Measurements from ENCODE around the gene FAF1.

The FAF1 gene

DNA sequence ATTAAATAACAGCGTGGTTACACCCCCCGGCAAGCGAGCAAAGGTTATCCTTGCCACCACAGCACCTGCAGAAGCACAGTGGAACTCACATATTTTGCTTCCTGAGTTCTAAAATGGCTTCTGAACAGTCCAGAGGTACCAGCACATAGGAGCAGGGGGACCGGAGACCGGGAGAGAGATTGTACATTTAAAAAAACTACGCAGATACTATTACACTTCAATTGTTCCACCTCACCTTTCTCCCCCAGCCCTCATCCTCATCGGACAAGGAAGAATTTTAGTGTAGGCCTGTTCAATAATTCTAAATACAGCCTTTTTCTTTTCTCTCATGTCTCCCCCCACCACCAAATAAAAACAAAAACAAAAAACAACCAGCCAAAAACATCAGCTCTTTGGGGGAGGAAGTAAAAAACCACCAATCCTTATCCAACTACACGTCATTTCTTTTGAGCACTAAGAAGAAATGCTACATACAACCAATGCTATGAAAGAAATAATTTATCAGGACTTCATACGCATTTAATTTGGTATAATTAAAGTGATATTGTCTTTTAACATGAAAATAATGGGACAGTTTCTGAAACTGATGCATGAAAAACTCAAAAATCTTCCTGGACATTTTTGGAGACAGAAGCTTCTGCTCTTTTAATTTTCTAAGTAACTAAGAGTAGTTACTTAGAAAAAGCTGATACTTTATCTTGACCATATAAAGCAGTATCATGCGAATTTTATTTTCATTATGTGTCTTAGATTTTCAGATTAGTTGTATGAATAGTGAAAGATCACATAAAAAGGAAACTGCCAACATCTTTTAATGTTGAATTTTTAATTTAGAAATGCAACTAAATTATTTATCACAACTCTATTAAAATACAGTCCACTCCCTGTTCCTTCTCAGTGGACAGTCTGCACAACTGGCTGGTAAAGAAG is 19.1 kb upstream of the FAF1 start:
- in situ Hi-C loops (cut with MboI; ENCODE audit: low sequenced_read_pairs) = no loop called here

DNA sequence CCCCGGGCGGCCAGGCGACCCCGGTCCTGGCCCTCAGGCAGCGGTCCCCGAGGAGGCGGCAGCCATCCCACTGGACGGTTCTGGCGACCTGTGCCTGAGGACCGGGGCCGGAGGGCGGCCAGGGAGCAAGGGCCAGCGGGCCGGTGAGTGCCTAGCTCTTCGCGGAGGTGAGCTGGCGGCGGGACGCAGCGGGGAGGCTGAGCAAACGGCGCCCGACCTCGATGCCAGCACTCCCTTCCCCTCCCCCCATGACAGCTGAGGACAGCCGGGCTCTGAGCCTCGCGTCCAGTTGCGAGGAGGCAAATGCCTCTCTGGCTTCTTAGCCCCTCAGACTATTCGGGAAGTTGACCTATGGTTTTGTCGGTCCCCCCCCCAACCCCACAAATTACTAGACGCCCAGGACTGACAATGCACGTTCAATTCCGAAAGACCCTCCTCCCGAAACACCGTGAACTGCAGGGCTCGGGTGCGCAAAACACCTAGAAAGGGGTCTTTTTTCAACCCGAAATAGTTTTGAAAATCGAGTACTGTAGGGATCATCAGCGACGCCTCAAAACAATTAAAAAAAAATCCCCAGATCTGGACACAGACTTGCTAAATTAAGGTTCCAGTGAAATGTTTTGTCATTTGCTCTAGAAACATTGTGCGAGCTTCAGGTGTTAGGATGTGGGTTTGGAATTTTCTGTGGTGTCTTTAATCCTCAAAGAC is 18.2 kb upstream of the FAF1 start:
- in situ Hi-C loops (cut with MboI; ENCODE audit: low sequenced_read_pairs) = no loop called here

DNA sequence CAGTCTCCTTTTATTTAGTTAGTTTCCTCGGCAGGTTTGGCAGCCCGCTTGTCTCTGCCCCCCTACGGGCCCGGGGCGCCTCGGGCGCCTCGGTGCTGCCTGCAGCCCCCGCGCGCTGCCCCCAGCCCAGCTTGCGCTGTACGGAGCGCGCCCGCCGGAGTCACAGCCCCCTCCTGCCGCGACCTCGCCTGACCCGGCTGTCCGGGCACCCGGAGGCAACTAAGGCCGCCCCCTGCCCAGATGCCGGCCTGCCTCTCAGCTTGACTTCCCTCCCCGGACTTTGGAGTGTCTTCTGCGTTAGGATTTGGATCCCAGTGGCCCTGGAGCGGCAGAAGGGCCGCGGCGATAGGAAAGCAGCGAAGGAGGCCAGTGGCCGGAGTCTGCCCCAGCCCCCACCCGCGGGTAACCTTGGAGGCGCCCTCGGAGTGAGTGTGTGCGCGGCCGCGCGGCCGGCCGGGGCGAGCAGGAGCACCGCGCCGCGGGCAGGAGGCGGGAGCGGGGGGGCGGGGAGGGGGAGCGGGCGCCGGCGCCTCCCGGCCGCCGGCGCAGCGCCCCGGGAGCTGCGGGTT is 17.6 kb upstream of the FAF1 start:
- in situ Hi-C loops (cut with MboI; ENCODE audit: low sequenced_read_pairs) = no loop called here

DNA sequence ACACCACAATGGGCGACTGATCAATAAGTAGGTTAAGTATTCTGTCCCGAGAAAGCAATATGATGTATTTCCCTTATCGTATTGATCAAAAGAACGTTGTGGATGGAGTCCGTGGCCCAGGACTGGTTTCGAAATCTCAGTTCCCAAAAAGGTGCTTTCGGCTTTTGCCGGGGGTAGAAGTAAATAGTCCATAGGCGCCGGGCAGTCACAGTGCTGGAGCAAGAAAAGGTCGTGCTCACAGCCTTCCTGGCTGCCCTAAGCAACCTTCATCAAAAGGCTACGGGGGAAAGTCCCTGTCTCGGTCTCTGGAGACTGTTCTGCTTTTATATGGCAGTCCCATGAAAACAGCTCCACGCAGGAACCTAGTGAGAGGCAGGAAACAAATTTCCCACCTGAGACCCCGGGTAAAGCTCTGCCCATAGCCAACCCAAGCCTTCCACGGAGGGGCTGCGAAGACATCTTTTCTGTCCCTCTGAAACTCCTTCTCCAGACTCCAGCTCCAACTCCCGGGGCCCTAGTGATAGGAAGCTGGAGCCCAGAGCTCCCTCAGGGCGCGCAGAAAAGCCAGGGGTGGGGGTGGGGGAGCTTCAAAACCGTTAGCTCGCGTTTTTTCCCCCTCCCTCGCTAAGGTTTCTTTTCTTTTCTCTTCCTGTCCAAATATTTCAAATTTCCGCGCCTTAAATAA is 17.0 kb upstream of the FAF1 start:
- in situ Hi-C loops (cut with MboI; ENCODE audit: low sequenced_read_pairs) = no loop called here

DNA sequence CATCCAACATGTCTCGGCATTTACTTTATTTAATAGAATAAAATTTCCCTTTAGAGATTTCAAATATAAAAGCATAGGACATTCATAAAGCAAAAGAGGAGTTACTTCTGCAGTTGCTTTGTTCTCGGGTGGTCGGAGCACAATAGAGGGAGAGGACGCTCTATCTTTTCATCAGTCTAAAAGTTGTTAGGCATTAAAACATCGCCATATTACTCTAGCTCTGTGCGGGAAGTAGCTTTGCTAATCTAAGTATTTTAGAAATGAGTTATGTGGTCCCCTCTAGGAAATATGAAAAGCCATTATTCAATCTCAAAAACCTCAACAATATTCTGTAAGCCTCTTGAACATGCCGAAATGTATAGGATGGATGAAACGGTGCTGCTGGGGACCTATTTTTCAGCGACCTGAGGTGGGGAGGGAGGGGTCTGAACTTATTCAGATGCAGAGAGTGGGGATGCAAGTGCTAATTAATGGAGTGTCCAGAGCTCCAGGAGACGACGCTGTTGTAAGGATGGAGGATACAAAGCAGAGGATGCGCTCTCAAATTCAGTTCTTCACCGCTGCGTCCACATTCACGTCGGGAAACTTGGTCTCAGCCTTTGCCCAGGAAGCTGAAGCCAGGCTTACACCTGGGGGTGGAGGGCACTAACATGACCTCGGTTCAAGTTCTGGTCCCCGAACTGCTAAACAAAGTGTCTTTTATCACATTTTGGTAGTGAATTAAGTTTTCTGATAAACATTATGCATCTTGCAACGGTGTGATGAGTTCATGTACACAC is 16.2 kb upstream of the FAF1 start:
- in situ Hi-C loops (cut with MboI; ENCODE audit: low sequenced_read_pairs) = no loop called here

DNA sequence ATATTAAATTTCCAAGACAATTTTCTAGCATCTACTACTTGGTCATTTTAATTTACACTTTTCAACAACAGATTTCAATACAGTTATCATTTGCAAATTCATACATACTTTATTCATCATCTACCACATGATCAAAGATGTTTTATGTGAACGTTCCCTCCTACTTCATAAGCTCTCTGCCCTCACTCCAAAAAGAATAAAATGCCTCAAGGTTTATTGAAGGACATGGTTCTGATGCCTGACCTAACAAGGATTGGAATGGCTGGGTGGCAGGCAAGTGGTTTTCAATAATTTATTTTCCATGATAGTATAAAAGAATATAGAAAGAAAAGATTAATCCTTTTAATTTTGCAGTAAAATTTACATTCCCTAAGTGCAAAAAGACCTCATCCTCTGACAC is 15.4 kb upstream of the FAF1 start:
- in situ Hi-C loops (cut with MboI; ENCODE audit: low sequenced_read_pairs) = no loop called here

DNA sequence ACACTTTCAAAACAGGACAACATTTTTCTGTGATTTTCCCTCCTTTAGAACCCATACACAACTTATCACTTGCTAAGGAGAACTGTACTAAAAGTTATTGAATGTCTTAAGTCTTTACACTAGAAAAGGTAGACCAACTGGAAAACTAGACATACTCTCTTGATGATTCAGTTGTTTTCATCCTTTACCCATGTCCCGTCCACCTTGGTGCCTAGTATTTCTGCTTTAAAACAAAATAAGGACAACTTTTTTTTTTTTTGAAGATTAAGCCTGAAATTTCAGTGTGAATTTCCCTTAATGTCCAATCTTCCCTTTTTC is 14.5 kb upstream of the FAF1 start:
- in situ Hi-C loops (cut with MboI; ENCODE audit: low sequenced_read_pairs) = no loop called here

DNA sequence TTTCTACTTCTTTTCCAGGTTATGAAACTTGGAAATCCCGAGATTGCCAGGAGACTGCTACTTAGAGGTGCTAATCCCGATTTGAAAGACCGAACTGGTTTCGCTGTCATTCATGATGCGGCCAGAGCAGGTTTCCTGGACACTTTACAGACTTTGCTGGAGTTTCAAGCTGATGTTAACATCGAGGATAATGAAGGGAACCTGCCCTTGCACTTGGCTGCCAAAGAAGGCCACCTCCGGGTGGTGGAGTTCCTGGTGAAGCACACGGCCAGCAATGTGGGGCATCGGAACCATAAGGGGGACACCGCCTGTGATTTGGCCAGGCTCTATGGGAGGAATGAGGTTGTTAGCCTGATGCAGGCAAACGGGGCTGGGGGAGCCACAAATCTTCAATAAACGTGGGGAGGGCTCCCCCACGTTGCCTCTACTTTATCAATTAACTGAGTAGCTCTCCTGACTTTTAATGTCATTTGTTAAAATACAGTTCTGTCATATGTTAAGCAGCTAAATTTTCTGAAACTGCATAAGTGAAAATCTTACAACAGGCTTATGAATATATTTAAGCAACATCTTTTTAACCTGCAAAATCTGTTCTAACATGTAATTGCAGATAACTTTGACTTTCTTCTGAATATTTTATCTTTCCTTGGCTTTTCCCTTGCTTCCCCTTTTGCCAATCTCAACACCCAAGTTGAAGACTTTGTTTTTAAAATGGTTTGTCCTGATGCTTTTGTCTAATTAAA is 14.0 kb upstream of the FAF1 start:
- in situ Hi-C loops (cut with MboI; ENCODE audit: low sequenced_read_pairs) = no loop called here

DNA sequence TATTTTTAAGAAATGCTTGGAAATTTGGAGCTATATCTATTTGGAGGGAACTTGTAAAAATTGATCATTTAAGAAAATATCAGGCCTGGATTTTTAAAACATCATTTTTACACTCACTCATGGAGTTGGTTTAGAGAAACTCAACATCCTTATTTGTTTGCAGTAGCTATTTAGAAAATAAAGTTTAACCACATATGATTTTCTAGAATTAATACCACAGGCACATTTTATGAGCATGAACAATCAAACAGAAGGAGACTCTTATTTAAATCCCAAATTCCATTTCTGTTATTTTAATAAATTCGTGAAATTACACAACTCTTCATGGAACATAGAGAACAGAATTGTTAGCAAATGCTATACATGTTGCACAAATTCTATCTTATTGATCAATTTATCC is 13.2 kb upstream of the FAF1 start:
- in situ Hi-C loops (cut with MboI; ENCODE audit: low sequenced_read_pairs) = no loop called here

DNA sequence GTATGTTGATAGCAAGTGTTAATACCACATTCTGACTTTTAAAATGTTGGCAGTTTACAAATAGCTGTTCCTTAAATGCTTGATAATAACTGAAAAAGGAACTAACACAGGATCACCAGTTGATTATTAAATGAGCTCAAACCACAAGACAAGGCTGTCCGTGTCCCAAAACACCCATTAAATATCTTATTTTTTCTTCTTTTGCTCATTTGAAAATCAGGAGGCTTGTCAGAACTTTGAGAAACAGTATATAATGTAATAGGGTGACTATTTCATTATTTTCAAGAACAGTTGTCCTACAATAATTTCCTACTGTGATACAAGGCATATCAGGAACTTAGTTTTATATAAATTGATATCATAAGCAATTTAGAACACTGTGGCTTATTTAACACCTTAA is 12.7 kb upstream of the FAF1 start:
- in situ Hi-C loops (cut with MboI; ENCODE audit: low sequenced_read_pairs) = no loop called here

DNA sequence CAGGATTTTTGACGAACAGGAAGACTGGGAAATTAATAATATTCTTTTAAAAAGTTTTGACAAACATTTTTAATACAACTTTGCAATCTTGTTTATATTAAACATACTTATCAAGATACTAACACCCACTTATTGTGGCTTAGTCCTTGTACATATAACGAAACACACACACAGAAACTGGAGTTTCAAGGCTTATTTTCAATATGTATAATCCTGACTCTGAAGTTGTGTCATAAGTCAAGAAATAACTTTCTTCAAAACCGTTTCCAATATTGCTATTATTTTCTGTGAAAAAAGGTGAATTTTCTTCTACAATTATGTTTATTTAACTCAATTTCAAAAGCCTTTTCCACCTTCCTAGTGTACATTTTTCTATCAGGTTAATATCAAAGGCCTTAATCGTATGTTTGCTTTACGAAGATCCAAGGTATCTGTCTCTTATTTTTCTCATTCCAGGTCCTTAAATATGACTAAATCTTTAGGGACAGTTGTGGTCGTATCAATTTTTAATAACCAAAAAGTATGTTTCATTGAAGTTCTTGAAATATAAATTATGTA is 11.8 kb upstream of the FAF1 start:
- in situ Hi-C loops (cut with MboI; ENCODE audit: low sequenced_read_pairs) = no loop called here

DNA sequence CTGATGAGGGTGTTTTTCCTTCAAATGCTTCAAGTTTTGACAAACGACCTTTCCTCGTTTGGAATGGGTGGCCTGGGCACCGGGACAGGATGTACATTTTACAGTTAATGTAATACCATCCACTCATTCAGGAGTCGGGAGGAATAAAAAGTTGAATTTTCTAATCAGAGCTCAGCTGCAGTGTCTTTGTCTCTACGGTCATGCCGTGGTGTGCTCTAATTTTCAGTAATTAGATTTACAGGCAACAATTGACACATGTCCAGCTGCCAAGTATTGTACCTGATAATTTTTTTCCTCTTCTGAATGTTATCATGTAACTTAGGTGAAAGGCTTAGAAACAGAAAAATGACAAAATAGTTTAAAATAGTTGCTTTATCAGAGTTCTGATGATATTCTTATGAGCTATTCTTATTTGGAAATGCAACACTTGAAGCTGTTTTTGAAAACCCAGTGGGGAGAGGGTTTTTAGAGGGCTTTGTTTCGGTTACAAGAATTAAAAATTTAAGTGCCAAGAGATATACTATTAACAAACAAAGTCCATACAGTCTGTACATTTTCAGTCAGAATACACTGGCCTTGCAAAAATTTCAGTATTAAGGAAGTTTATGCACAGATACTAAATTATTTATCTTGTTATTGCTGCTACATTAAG is 11.0 kb upstream of the FAF1 start:
- in situ Hi-C loops (cut with MboI; ENCODE audit: low sequenced_read_pairs) = no loop called here

DNA sequence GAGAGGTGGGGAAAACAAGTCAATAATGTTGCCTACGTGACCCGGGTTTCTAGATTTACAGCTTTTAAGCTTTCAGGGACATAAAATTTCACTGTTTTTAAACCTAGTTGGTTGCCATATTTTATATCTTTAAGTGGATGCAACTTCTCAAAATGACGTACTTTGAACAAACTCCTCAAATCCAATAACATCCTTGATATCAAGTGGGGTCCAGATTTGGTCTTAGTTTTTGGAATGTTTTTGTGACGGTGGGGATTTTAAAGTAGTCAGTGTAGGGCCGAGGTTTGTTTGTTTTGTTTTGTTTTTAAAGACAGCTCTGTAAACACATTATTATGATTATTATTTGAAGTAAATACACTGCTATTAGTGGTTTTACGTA is 10.4 kb upstream of the FAF1 start:
- in situ Hi-C loops (cut with MboI; ENCODE audit: low sequenced_read_pairs) = no loop called here

DNA sequence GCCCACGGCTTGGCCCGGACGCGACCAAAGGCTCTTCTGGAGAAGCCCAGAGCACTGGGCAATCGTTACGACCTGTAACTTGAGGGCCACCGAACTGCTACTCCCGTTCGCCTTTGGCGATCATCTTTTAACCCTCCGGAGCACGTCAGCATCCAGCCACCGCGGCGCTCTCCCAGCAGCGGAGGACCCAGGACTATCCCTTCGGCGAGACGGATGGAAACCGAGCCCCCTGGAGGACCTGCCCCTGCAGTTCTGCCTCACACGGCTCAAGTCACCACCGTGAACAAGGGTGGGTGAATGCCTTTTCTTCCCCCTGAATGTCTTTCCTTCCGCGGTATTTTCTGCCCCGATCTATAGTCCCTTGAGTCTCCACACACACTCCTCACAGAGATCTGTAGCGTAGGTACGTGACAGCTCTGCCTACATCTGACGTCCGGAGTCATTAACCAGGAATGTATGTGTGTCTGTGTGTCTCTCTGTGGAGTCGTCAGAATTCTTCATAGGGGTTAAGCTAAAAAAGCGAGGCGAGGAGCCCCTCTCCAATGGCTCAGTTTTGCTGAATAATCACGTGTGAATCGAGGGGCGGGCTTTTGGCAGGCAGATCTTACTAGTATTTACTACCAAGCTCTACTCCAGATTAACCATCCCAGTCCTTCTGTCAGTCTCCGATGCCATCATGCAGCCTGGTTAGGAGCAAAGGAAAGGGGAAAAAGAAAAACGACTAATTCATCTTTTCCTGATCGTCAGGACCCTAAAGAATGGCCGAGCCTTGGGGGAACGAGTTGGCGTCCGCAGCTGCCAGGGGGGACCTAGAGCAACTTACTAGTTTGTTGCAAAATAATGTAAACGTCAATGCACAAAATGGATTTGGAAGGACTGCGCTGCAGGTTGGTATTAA is 9.8 kb upstream of the FAF1 start, which contains the start of gene CDKN2C:
TSS of gene CDKN2C (plus strand) at position 635 of the 898 bp plus-strand sequence. CDS start at position 759, 124 bp downstream.
- in situ Hi-C loops (cut with MboI; ENCODE audit: low sequenced_read_pairs) = no loop called here

DNA sequence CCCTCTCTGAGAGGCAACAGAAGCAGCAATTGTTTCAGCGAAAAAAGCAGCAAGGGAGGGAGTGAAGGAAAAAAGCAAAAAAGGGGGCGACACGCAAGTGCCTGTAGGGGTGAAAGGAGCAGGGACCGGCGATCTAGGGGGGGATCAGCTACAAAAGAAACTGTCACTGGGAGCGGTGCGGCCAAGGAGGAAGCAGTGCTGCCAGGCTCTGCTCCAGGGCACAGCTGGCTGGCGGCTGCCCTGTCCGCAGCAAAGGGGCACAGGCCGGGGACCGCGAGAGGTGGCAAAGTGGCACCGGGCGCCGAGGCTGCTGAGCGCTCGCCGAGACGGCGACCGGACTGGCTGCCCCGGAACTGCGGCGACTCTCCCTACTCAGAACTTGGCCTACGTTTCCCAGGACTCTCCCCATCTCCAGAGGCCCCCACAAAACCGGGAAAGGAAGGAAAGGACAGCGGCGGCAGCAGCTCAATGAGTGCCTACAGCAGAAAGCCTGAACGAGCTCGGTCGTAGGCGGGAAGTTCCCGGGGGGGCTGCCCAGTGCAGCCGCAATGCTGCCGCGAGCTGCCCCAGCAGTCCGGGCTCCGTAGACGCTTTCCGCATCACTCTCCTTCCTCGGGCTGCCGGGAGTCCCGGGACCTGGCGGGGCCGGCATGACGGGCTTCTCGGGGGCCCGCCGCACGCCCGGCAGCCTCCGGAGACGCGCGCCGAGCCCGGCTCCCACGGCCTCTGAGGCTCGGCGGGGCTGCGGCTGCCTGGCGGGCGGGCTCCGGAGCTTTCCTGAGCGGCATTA is 8.9 kb upstream of the FAF1 start:
- in situ Hi-C loops (cut with MboI; ENCODE audit: low sequenced_read_pairs) = no loop called here

DNA sequence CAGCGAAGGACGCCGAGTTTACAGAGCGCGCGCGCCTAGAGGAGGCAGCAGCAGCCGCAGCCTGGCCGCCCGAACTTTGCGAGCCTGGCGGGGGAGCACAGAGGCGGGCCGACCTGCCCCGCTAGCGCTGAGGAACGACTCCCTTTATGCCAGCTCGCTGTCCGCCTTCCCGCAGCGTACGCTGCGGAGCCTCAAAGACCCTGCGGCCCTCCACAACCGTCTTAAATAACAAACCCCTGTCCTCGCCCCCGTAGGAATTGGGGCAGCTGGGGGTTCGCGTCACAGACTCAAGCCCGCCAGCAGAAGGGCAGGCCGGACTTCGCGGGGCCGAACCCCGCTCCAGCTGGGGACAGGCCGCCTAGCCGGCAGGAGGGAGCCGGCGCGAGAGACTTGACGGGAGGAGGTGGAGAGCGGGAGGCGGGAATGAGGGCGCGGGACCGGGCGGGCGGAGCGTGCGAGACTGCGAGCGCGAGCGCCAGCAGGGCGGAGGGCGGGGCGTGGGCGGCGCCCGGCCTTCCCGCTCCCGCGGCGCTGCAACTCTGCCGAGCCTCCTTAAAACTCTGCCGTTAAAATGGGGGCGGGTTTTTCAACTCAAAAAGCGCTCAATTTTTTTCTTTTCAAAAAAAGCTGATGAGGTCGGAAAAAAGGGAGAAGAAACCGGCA is 8.2 kb upstream of the FAF1 start:
- in situ Hi-C loops (cut with MboI; ENCODE audit: low sequenced_read_pairs) = no loop called here

All from HL-60/S4 treated with phorbol 12-myristate 13-acetate at 8.2 ng/mL for 4 days and 3 days (cell line).